SH-SY5Y (cell line): ENCODE measurements around the gene TEDDM1.

ENCODE experiments used
- GATA2 ChIP-seq: IDR thresholded peaks from 2 replicates; pipeline ENCODE4 v1.6.1; 2011; ENCODE audit warnings: mild to moderate bottlenecking, low read depth, low read length
- GATA3 ChIP-seq: IDR thresholded peaks from 2 replicates; pipeline ENCODE4 v1.6.1; 2011; ENCODE audit warnings: low read depth, mild to moderate bottlenecking, low read length, moderate library complexity

Gene TEDDM1, protein sequence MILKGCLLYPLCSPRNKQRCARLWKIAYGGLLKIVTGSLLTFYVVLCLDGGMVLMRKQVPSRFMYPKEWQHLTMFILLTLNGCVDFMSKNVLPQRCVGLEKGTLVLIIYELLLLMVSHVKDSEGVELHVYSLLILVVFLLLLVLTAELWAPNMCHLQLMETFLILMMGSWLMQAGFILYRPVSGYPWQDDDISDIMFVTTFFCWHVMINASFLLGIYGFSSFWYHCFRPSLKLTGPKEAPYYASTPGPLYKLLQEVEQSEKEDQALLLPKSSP

DNA sequence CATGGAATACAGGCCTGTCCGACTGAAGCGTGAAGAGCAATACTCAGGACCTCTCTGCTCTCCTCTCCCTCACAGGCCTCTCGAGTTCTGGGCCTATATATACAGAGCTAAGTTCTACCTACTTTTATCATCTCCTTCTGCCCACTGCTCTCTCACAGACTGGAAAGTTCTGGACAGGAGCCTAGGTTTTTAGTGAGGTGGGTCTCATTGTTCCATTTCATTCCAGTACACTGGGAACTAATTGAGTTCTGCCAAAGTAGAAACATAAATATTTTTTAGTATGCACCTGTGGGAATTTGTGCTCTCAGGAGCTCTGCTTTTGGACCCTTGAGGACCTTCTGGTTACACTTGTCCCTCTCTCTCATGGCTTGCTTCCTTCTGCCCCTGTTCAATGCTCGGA, at the start of gene TEDDM1:
Gene TEDDM1 (minus strand): TSS at position 101 of the 400 bp plus-strand sequence. CDS start 182 bp downstream, outside the sequence.
- TF ChIP-seq GATA2 (no peak), GATA3 (no peak)

DNA sequence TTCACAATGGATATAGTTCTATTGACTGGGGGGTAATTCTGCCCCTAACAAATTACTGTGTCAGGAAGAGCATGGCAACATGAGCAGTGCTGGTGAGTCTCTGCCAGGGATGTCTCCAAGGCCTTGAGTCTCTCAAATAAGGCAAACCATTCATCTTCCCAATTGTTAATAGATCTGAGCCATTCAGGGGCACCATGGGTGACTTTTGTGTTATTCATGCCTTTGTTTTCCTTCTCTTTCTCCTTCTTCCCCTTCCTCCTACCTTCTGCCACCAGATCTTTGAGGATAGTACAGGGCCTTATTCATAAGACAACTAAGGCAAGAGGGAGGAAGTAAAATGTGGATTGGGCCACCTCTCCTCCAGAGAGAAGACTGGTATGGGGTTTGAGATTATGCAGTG, 49.6 kb upstream of the TEDDM1 start, which contains the start of gene RGSL1:
Gene RGSL1 (plus strand): TSS at position 60 of the 400 bp plus-strand sequence. CDS start 20 bp downstream, at position 80.
- no peak for TF ChIP-seq GATA3
- TF ChIP-seq GATA2: no peak

DNA sequence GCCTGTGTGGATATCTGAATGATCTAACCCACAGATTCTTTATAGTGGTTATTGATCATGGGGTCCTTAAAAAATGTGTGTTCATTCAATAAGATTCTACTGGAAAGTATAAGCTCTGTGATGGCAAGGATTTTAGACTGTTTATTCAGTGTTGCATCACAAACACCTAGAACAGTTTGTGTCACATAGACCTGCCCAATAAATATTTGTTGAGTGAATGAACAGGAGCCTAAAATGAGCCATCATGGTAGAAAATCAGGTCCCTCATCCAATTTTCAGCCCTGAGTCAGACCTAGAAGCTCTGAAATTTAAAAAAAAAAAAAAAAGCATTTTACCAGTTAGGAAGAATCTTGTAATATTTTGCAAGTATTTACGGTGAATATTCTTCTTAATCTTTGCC, 47.2 kb upstream of the TEDDM1 start:
- TF ChIP-seq GATA3 (no peak), GATA2 (no peak)

DNA sequence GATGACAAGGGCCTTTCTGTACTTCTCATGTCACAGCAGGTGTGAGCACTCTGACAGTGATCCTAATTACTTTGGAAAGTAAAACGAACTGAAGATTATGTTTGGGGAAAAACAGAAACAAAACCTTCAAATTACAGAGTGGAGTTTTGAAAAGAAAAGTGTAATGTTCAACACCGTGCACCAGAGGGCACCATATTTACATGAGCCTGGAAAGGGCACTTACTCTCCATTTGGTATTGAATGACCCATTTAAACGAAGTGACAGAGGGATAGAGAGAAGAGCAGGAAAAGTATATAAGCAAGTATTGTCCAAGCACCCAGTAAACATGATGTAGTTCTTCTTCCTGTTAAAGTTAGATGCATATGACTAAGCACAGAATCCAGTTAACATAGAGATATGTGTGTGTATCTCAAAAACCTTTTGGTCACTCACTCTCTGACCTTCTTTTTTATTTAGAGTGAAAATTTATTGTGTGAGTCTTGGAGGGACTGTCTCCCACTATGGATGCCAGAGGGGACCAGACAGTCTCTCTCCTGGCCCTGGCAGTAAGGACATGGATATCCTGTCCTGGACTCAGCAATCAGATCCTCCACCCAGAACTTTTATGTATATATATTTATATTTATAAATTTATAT, 45.7 kb upstream of the TEDDM1 start:
- TF ChIP-seq GATA3 (no peak), GATA2 (no peak)

DNA sequence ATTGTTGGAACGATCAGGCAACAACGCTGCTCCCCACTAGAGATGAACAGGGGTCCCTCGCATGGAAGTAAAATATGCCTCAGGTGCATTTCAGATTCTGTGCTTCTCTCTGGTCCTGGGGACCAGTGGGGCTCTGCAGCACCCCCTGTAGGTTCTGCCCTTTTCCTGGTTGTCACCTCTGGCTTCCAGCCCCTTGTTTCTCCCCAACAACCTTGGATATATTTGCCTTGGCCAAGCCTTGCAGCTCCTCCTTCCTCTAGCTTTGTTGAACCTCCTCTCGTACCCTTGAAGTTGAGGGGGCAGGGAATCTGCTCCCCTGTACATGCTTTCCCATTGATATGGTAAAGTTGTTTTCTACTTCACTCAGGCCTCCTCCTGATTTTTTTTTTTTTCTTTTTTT, 44.0 kb upstream of the TEDDM1 start:
- TF ChIP-seq GATA2 (no peak), GATA3 (no peak)

DNA sequence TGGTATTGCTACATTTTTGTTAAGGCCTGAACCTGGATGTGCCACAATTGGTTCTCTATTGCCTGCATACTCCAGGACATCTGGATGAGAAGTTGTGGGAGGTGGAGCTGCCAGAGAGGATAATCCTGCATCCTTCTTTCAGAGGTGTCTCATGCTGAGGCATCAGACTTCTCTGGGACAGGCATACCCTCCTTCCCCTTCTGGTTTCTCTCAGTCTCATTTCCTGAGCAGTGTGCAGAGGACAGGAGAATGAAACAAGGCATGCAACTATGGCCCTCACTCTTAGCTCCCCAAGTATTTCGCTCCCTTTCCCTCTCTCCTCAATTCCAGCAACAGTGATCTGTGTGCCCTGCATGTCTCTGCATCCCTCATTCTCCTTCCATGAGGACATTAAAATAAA, 41.9 kb upstream of the TEDDM1 start:
- TF ChIP-seq GATA2: no peak
- no peak for TF ChIP-seq GATA3

DNA sequence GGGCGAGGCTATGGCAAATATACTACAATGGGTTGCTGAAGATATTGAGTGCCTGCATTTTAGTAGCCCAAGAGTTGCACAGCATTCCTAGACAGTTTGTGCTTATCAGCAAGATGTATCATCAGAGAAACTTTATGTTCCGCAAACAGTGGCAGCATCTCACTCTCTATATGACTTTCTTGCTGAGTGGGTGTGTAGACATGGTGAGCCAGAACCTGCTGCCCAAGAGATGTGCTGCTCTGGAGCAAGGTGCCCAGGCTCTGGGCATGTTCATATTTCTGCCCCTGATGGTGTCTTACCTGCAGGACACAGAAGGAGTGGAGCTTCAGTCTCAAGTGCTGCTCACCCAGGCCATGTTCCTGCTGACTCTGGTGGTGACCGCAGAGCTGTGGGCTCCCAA, 41.3 kb upstream of the TEDDM1 start:
- no peak for TF ChIP-seq GATA3

DNA sequence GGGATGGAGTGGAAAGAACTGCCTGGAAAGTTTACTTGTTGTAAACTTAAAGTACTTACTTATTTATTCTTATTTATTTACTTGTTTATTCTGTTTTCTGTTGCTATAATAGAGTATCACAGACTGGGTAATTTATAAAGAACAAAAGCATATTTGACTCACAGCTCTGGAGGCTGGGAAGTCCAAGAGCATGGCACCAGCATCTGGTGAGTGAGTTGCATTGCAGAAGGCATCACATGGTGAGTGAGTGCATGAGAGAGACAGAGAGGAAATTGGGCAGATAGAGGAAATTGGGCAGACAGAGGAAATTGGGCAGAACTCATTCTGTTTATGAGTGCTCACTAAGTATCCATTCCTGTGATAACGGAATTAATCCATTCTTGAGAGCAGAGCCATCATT, 37.9 kb upstream of the TEDDM1 start:
- no peak for TF ChIP-seq GATA2
- TF ChIP-seq GATA3: no peak

- TF ChIP-seq GATA3: no peak
- TF ChIP-seq GATA2: no peak
These were observed 33.1 kb upstream of the TEDDM1 start for GRCh38 chr1:182433580-182433979.

GRCh38 chr1:182431278-182431677, 30.8 kb upstream of the TEDDM1 start:
- TF ChIP-seq GATA3: no peak
- TF ChIP-seq GATA2: no peak

- TF ChIP-seq GATA3: no peak
- no peak for TF ChIP-seq GATA2
These were observed 30.0 kb upstream of the TEDDM1 start for GRCh38 chr1:182430263-182431068.

DNA sequence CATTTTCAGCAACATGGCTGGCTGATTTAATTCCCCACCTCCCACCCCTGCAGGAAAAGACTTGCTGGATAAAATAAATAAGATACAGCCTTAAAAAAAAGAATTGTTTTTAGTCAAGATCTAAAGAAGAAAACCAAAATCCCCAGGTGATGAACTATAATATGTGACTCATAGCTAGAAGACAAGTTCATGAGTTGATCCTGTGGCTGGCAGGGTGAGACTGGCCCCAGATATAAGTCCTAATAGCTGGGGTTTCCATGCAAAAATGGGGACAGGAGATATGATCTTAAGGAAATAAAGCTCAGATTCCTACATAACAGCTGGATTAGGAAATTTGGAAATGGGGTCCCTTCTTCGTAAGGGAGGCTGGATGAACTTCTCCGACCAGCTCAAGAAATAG, 27.6 kb upstream of the TEDDM1 start:
- TF ChIP-seq GATA3: no peak
- no peak for TF ChIP-seq GATA2

DNA sequence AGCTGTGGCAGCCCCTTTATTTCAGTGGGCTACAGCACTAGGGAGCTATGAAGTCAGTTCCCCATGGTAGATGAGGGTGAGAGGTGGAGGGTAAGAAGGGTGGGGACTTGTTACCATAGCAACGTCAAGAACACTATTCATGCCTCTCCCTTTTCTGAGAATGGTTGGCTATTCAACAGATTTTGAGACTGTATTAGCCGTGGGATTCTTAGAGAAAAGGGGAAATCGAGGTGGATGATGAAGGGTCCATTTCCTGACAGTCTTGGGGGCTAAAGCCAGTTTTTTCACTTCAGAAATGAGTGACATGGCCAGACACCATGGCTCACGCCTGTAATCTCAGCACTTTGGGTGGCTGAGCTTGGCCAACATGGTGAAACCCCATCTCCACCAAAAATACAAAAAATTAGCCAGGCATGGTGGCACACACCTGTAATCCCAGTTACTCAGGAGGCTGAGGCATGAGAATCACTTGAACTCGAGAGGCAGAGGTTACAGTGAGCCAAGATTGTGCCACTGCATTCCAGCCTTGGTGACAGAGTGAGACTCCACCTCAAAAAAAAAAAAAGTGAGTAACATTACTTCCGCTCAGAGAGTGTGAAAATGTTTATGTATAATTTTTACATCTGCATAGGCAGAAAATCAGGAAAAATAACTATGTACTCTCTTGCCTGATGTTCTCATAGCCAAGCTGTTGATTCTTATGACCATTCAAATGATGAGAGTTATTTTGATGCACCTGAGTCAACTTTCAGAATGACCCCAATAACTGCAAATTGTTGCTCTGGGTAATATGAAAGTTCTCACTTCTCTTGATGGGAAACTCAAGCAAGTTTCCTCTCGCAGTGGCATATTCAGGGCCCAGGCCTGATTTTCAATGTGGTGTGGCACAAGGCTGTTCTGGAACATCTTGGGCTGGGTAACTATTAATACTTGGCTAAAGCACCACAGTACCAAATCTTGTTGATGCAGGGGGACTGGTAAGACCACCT, 26.3 kb upstream of the TEDDM1 start:
- no peak for TF ChIP-seq GATA2
- no peak for TF ChIP-seq GATA3
